ENCODE data around the gene CDH23.

The CDH23 gene

GRCh38 chr10:71818674-71819260 lies 422.0 kb downstream of the CDH23 start:
- no peak for DNase-seq (ENCODE audit: low spot score)

- no peak for DNase-seq (ENCODE audit: low spot score)
Measured at GRCh38 chr10:71819441-71819861, 422.7 kb downstream of the CDH23 start.

DNA sequence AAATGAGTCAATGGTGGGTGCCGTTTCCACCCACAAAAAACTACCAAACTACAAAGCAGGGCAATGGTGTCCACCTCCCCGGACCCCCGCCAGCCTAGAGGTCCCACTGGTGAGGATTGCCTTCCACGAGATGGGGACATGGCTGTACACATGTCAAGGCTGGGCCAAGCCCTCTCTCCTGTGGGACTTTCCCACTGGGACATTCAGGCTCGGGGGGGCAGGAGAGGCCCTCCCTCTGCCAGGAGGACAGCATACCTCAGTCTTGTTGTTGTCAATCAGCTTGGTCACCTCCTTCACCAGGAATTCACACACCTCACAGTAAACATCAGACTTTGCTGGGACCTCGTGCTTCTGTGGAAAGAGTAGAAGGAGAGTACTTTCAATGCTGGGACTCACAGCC lies 423.3 kb downstream of the CDH23 start:
- DNase-seq (ENCODE audit: low spot score) = no peak

GRCh38 chr10:71820966-71821365 lies 424.2 kb downstream of the CDH23 start:
- no peak for DNase-seq (ENCODE audit: low spot score)

DNA sequence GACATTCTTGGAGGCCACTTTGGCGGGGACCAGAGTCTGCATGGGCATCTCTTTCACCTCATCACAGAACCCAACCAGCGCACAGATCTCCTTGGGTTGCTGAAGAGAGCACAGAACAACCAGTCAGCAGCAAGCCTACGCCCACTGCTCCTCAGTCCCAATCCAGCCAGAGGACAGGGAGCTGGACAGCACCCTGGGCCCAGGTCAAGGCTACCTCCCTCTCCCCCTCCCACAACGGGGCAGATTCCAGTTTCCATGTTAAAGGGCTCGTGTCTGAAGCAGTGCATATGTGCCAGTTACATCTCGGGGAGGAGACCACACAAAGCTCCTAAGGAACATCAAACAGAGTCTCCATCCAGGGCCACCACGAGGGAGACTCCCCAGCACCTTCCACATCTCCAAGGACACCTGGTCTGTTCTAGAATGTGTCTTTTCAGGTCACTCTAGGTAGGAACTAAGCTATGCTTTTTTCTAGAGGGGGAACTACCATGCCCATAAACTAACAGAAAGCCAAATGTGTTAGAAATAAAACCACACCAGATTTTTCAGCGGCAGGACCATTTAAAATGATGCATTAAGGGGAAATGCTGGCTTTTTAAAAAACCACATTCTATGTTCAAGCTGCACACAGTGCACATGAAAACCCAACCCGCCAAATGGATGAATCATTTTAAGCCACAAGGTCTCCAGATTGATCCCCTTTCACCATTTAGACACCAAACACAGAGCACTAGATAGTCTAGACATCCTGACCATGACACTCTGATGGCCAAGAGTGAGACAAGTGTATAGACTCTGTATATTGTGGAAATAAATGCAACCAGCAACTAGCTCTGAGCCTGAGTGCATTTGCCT lies 425.4 kb downstream of the CDH23 start:
- DNase-seq (ENCODE audit: low spot score) = no peak

DNA sequence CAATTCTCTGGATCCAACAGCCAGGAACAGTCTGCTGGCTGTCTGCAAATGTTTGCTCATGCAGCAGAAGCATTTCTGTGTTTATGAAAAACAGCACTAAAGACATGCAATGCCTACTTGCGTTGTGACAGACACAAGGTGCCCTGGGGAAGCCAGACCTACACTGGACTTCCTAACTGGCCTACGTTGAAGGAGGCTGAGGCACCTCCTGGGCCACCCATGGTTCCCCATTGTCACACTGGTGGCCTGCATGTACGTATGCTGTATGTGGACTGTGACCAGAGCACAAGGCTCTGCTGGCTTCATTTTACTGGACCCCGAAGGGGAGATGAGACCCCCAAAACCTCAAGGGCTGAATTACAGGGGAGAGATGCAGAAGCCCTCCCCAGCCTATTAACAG lies 426.6 kb downstream of the CDH23 start:
- no peak for DNase-seq (ENCODE audit: low spot score)

- DNase-seq (ENCODE audit: low spot score) = no peak
Measured at GRCh38 chr10:71824333-71824732, 427.6 kb downstream of the CDH23 start.

DNA sequence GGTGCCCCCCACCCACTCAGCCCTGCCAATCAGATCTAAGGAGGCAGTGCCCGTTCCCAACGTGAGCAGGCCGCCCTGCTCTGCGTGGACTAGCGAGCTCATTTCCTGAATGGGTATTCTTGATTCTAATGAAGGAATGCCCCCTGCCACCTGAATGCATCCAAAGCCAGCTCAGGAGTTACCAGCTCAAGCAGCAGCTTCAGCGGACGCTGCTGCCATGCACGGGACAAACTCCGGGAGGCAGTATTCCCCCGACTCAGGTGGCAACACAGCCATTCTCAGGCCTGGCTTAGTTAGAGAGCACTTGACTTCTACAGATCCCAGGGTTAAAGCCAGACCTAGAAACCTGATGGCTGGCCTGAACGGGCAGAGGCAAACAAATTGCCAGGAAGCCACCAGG lies 428.5 kb downstream of the CDH23 start:
- no peak for DNase-seq (ENCODE audit: low spot score)

DNA sequence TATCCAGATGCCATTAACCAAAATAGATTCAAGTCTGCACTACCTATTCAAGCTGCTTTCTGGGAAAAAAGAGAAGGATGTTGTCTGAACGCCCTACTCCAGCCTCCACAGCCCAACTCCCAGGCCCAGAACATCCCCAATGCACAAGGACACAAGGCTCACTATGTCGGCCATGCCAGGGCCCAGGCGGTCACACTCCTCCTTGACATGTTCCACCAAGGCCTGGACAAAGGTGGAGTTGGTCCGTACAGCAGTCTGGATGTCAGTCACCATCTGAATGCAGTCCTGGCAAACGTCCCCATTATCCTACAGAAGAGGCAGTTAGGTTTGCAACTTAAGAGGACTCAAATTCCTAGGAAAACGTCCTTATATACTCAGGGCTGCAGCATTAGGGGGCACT lies 431.1 kb downstream of the CDH23 start:
- no peak for DNase-seq (ENCODE audit: low spot score)

DNA sequence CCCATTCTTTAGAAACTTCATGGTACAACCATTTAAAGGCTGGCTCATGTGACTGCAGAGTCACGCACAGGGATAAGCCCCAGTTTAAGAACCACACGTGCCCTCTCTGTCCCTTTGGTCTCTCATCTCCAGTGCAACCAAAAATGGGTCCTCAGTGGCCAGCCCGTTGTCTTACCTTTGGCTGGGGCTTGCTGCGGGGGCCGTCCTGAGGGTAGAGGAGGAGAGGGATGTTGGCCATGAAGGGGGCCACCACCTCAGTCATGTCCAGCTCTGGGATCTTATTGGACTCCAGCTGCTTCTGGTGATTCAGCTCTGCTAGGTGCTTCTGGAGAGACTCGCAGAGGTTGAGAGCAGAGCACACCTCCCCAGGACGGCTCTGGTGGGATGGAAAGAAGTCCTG lies 432.0 kb downstream of the CDH23 start:
- no peak for DNase-seq (ENCODE audit: low spot score)

DNA sequence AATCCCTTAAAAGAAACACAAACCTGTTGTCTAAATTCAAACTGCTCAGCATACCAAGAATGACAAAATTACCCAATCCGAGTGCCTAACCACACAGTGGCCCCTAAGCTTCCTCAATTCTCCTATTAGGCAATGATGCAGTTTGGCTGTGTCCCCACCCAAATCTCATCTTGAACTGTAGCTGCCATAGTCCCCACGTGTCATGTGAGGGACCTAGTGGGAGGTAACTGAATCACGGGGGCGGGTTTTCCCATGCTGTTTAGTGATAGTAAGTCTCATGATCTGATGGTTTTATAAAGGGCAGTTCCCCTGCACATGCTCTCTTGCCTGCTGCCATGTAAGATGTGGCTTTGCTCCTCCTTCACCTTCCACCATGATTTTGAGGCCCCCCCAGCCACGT lies 432.5 kb downstream of the CDH23 start:
- DNase-seq (ENCODE audit: low spot score) = no peak

- no peak for DNase-seq (ENCODE audit: low spot score)
Measured at GRCh38 chr10:71829896-71830295, 433.2 kb downstream of the CDH23 start.

- DNase-seq (ENCODE audit: low spot score) = no peak
Measured at GRCh38 chr10:71830726-71831125, 434.0 kb downstream of the CDH23 start.

GRCh38 chr10:71831646-71832552 lies 435.2 kb downstream of the CDH23 start:
- DNase-seq (ENCODE audit: low spot score) = no peak

DNA sequence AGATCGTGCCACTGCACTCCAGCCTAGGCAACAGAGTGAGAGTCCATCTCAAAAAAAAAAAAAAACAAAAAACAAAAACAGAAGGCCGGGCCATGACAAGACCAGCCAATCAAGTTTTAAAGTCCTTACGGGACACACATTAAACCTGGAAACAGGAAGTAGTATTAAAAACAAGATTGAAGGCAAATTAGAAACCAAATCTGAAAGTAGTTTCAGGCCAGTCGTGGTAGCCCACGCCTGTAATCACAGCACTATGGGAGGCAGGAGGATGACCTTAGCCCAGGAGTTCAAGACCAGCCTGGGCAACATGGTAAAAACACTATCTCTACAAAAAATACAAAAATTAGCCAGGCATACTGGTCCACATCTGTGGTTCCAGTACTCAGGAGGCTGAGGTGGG lies 436.2 kb downstream of the CDH23 start:
- no peak for DNase-seq (ENCODE audit: low spot score)

DNA sequence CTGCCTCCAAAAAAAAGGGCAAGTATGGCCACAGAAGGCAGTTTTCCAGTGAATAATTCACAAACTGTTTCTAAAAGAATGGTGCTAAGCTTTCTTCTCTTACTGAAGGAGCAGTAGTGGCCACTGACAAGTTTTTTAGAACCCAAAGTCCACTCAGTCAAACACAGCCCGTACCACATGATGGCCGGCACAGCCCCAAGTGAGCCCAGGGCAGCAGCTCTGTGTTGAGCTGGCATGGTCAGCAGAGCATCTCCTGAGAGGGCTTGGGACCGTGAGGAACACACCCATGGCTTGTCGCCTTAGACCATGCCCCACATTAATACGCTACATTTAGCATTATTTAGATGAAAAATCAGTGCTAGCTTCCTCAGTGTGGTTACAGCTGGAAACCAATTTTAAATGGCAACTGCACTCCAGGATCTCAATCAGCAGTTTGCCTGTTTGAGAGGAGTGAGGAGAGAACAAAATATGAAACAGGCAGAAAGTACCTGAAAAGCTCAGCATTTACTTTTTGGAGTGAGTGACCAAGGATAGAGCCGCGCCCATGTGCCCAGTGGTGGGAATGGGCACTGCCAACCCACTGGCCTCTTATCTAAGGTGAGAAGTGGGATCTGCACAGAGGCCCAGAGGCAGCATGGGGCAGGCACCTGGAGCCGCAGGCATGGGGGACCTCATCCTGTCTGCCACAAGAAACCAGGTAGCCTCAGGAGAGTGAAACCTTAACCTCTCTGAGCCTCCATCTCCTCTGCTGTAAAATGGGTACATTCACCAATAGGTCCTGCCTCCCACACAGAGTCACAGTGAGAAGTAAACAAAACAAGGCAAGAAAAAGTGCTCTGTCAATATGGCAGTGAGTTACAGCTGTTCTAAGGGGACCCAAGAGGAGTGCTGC lies 437.0 kb downstream of the CDH23 start:
- DNase-seq (ENCODE audit: low spot score) = no peak

GRCh38 chr10:71834343-71834674 lies 437.6 kb downstream of the CDH23 start:
- DNase-seq (ENCODE audit: low spot score) = no peak

GRCh38 chr10:71835671-71836595 lies 439.2 kb downstream of the CDH23 start:
- DNase-seq (ENCODE audit: low spot score) = no peak

DNA sequence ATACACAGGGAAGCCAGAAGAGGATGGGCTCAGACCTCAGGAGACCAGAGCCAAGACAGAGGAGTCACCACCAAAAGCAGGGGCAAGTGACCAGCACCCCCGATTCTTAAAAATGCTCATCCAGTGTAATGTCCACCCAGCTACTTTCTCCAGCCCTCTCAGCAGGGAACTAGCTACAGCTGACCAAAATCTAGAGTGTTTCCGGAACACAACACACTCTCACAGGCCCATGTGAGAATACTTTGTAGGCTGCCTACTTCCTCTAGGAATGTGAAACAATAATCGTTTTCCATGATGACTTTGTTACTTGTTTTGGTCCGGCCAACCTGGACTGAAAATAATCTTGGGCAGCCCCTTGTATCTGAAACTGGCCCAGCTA lies 439.9 kb downstream of the CDH23 start:
- DNase-seq (ENCODE audit: low spot score) = no peak

DNA sequence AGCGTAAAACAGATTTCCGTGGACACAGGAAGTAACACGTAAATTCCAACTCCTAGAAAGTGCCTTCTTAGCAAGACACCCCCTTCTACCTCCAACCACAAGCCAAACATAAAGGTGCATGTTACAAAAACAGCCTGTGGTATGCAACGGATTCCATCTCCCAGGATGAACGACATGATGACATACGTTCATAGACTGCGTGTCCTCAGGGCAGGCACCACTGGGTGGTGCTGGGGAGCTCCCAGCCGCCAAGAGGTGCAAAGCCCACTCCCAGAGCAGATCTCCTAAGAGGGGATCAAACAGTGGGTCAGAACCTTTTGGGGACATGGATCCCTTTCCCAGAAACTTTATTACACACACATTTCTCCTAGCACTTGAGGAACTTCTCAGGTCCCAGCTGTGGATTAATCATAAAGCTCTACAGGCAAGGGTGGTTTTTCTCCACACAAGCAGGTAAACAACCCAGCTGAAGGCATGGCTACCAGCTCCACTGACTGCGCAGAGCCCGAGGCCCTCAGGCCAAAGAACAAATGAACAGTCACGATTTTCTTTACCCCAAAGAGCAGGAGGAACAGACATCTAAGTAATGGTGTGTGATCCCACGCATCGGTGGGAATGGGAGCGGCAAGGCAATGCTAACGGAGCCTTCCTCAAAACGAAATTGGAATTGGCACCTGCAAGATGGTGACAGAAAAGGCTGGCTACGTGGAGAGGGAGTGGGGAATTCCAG lies 440.5 kb downstream of the CDH23 start:
- DNase-seq (ENCODE audit: low spot score) = no peak
